ENCODE data around the gene SPEF2. TPM values are rescaled to one million over a fixed set of nuclear protein-coding genes. Genes with fewer than 3 reads are reported as not detected.
"Not testable (repeated sequence)": the region's sequence is repeated elsewhere in the genome, so short reads cannot be mapped to it uniquely, and the experiment has no call there.

SPEF2 gene
- total and polyA plus RNA-seq, 4 donors = 0.42 to 4.5 (median 2.1) TPM

GRCh38 chr5:35842856-35843255 is 225.2 kb downstream of the SPEF2 start (continued):
- TF ChIP-seq REST (IDR thresholded peaks at IDR 0.05) = no peak
- TF ChIP-seq EGR1 (IDR thresholded peaks at IDR 0.05; ENCODE audit: low read depth in 2 of 2) = no peak
- no peak for TF ChIP-seq GABPA (IDR thresholded peaks at IDR 0.05 in 1 of 2, conservative IDR thresholded peaks at IDR 0.05 in 1 of 2)
- no peak for TF ChIP-seq NR2F2 (IDR thresholded peaks at IDR 0.05)
- TF ChIP-seq TAF1 (conservative IDR thresholded peaks at IDR 0.05) = no peak
- TF ChIP-seq JUND (IDR thresholded peaks at IDR 0.05) = no peak
- no peak for TF ChIP-seq YY1 (IDR thresholded peaks at IDR 0.05)

- WGBS = 80% methylated on average over 2 of the region's 2 CpGs
- H3K9me3 ChIP-seq (ENCODE audit: control insufficient read depth in 4 of 4, low read length in 3 of 4); H3K9ac ChIP-seq (ENCODE audit: low read depth in 1 of 2, low read length in 2 of 2): not testable (repeated sequence)
Observed at GRCh38 chr5:35845508-35845907, 227.8 kb downstream of the SPEF2 start.

GRCh38 chr5:35847491-35847890 is 229.8 kb downstream of the SPEF2 start:
- DNase-seq (ENCODE audit: low spot score) = no peak
- Histone ChIP-seq H3K9me3 (ENCODE audit: control insufficient read depth in 4 of 4, low read length in 3 of 4) (peaks cover 0 to 6% (median under 1%) of the 10 kb centered on the region in 4 donors), H3K36me3 (ENCODE audit: control insufficient read depth in 4 of 4, insufficient read depth in 3 of 4, low read depth in 1 of 4, low read length in 3 of 4) (no peaks in the 10 kb centered on the region), H3K27me3 (ENCODE audit: control insufficient read depth in 4 of 4, insufficient read depth in 4 of 4, low read length in 3 of 4) (no peaks in the 10 kb centered on the region), H3K27ac (ENCODE audit: low read depth in 1 of 2, low read length in 2 of 2) (no peak overlapping the region), H3K4me1 (ENCODE audit: control insufficient read depth in 4 of 4, insufficient read depth in 4 of 4, low read length in 3 of 4) (peaks cover 0 to 6% (median 0%) of the 10 kb centered on the region in 4 donors), H3K9ac (ENCODE audit: low read depth in 1 of 2, low read length in 2 of 2) (no peak overlapping the region), H3K4me3 (ENCODE audit: low read depth in 1 of 3, low read length in 3 of 3) (no peak overlapping the region)
- TF ChIP-seq HNF4G (IDR thresholded peaks at IDR 0.05) (no peak), ZBTB33 (IDR thresholded peaks at IDR 0.05) (no peak), ATF3 (IDR thresholded peaks at IDR 0.05) (no peak), FOXA2 (IDR thresholded peaks at IDR 0.05) (no peak), GABPA (IDR thresholded peaks at IDR 0.05 in 1 of 2, conservative IDR thresholded peaks at IDR 0.05 in 1 of 2) (no peak), TAF1 (conservative IDR thresholded peaks at IDR 0.05) (no peak), RXRA (IDR thresholded peaks at IDR 0.05) (no peak), REST (IDR thresholded peaks at IDR 0.05) (no peak), RAD21 (IDR thresholded peaks at IDR 0.05) (no peak), MAX (IDR thresholded peaks at IDR 0.05) (no peak), HNF4A (conservative IDR thresholded peaks at IDR 0.05) (no peak), EGR1 (IDR thresholded peaks at IDR 0.05; ENCODE audit: low read depth in 2 of 2) (no peak), SP1 (IDR thresholded peaks at IDR 0.05) (no peak), JUND (IDR thresholded peaks at IDR 0.05) (no peak), CTCF (IDR thresholded peaks at IDR 0.05; ENCODE audit: low read depth, low read length, missing input control) (no peak), NR2F2 (IDR thresholded peaks at IDR 0.05) (no peak)

More at GRCh38 chr5:35845508-35845907, 227.8 kb downstream of the SPEF2 start:
- not testable (repeated sequence) for H3K27me3 ChIP-seq (ENCODE audit: control insufficient read depth in 4 of 4, insufficient read depth in 4 of 4, low read length in 3 of 4); H3K36me3 ChIP-seq (ENCODE audit: control insufficient read depth in 4 of 4, insufficient read depth in 3 of 4, low read depth in 1 of 4, low read length in 3 of 4); DNase-seq (ENCODE audit: low spot score); H3K27ac ChIP-seq (ENCODE audit: low read depth in 1 of 2, low read length in 2 of 2); H3K4me3 ChIP-seq (ENCODE audit: low read depth in 1 of 3, low read length in 3 of 3); H3K4me1 ChIP-seq (ENCODE audit: control insufficient read depth in 4 of 4, insufficient read depth in 4 of 4, low read length in 3 of 4)

Data from liver (tissue), 9 donors.